ENCODE measurements around the gene TOMM40.

The TOMM40 gene

GRCh38 chr19:44892932-44893331 lies 1.9 kb downstream of the TOMM40 start:
- CTCF ChIA-PET = no interaction called here
- DNase-seq (ENCODE audit: extremely low spot score) = no peak
- POLR2A ChIA-PET = interaction anchor here (0.5 kb wide), 1 partner anchor 878 kb away, joined by 4 read pairs; no protein-coding TSS in a partner anchor
- TF ChIP-seq LEF1 (IDR thresholded peaks at IDR 0.05; ENCODE audit: borderline replicate concordance) = no peak

GRCh38 chr19:44893332-44894051 lies 2.4 kb downstream of the TOMM40 start:
- no peak for DNase-seq (ENCODE audit: extremely low spot score)
- CTCF ChIA-PET = no interaction called here
- TF ChIP-seq TARDBP (IDR thresholded peaks at IDR 0.05) (no peak), PKNOX1 (IDR thresholded peaks at IDR 0.05) (no peak), FOXM1 (IDR thresholded peaks at IDR 0.05; ENCODE audit: borderline replicate concordance) (no peak), ZNF384 (IDR thresholded peaks at IDR 0.05) (no peak), FOXA1 (IDR thresholded peaks at IDR 0.05) (no peak), L3MBTL2 (conservative IDR thresholded peaks at IDR 0.05) (no peak), ARNT (IDR thresholded peaks at IDR 0.05) (no peak), SP1 (IDR thresholded peaks at IDR 0.05) (no peak), HDGF (IDR thresholded peaks at IDR 0.05; ENCODE audit: borderline replicate concordance) (no peak), ELF4 (IDR thresholded peaks at IDR 0.05) (no peak), SUZ12 (IDR thresholded peaks at IDR 0.05) (no peak), NFRKB (IDR thresholded peaks at IDR 0.05) (no peak)
- POLR2A ChIA-PET = interaction anchor here (0.5 kb wide), 1 partner anchor 877 kb away, joined by 4 read pairs; no protein-coding TSS in a partner anchor

GRCh38 chr19:44894052-44894400 lies 3.0 kb downstream of the TOMM40 start:
- ChIA-PET CTCF (no interaction called here), POLR2A (no interaction called here)
- no peak for DNase-seq (ENCODE audit: extremely low spot score)
- TF ChIP-seq FOXM1 (IDR thresholded peaks at IDR 0.05; ENCODE audit: borderline replicate concordance) (no peak), ELF4 (IDR thresholded peaks at IDR 0.05) (no peak), SP1 (IDR thresholded peaks at IDR 0.05) (no peak), ZNF384 (IDR thresholded peaks at IDR 0.05) (no peak), TARDBP (IDR thresholded peaks at IDR 0.05) (no peak), FOXA1 (IDR thresholded peaks at IDR 0.05) (no peak), BHLHE40 (IDR thresholded peaks at IDR 0.05; ENCODE audit: borderline replicate concordance) (no peak), CTBP1 (IDR thresholded peaks at IDR 0.05; ENCODE audit: borderline replicate concordance) (no peak)

- DNase-seq (ENCODE audit: extremely low spot score) = no peak
- POLR2A ChIA-PET = no interaction called here
- TF ChIP-seq BHLHE40 (IDR thresholded peaks at IDR 0.05; ENCODE audit: borderline replicate concordance) (no peak), ELF4 (IDR thresholded peaks at IDR 0.05) (no peak), PKNOX1 (IDR thresholded peaks at IDR 0.05) (no peak), SUZ12 (IDR thresholded peaks at IDR 0.05) (no peak), LEF1 (IDR thresholded peaks at IDR 0.05; ENCODE audit: borderline replicate concordance) (no peak), ARNT (IDR thresholded peaks at IDR 0.05) (no peak), SP1 (IDR thresholded peaks at IDR 0.05) (no peak), ZNF384 (IDR thresholded peaks at IDR 0.05) (no peak), L3MBTL2 (conservative IDR thresholded peaks at IDR 0.05) (no peak), FOXA1 (IDR thresholded peaks at IDR 0.05) (no peak), NFRKB (IDR thresholded peaks at IDR 0.05) (no peak), HDGF (IDR thresholded peaks at IDR 0.05; ENCODE audit: borderline replicate concordance) (no peak), TARDBP (IDR thresholded peaks at IDR 0.05) (no peak), FOXM1 (IDR thresholded peaks at IDR 0.05; ENCODE audit: borderline replicate concordance) (no peak)
- CTCF ChIA-PET = no interaction called here
These were observed 3.9 kb downstream of the TOMM40 start for GRCh38 chr19:44894946-44895345.

GRCh38 chr19:44897835-44898234 lies 6.8 kb downstream of the TOMM40 start:
- ChIA-PET POLR2A (no interaction called here), CTCF (no interaction called here)
- no peak for DNase-seq (ENCODE audit: extremely low spot score)
- TF ChIP-seq HDGF (IDR thresholded peaks at IDR 0.05; ENCODE audit: borderline replicate concordance) (no peak), TARDBP (IDR thresholded peaks at IDR 0.05) (no peak)

GRCh38 chr19:44900328-44901244 lies 9.5 kb downstream of the TOMM40 start:
- no peak for DNase-seq (ENCODE audit: extremely low spot score)
- CTCF ChIA-PET = no interaction called here
- no peak for TF ChIP-seq PKNOX1 (IDR thresholded peaks at IDR 0.05)
- TF ChIP-seq ARNT (IDR thresholded peaks at IDR 0.05) = no peak
- no peak for TF ChIP-seq FOXK2 (IDR thresholded peaks at IDR 0.05)
- POLR2A ChIA-PET = interaction anchor here (0.7 to 1.5 kb wide), 2 partner anchors 11 kb away, joined by 3 read pairs; no protein-coding TSS in a partner anchor
